ENCODE results near the gene DLST. TPM values are rescaled to one million over a fixed set of nuclear protein-coding genes. Genes with fewer than 3 reads are reported as not detected.

Gene DLST
- total RNA-seq, 1 donor from 2014 or later = 125 TPM

- H3K36me3 Mint-ChIP-seq (ENCODE audit: low read depth, unreplicated experiment) = peaks cover 23% of the 10 kb centered on the region
- no peak for TF ChIP-seq CTCF (IDR thresholded peaks at IDR 0.05; ENCODE audit: unreplicated experiment)
- peaks cover 11% of the 10 kb centered on the region for H3K4me1 Mint-ChIP-seq (ENCODE audit: unreplicated experiment)
- no peak overlapping the region for H3K4me3 Mint-ChIP-seq (ENCODE audit: unreplicated experiment)
- peaks cover 3% of the 10 kb centered on the region for H3K27me3 Mint-ChIP-seq (ENCODE audit: unreplicated experiment)
- no peak for DNase-seq (ENCODE audit: low spot score)
- H3K27ac Mint-ChIP-seq (ENCODE audit: unreplicated experiment) = no peak overlapping the region
- no peaks in the 10 kb centered on the region for H3K9me3 Mint-ChIP-seq (ENCODE audit: unreplicated experiment)
Observed at GRCh38 chr14:74907744-74908143, 26.0 kb downstream of the DLST start.

GRCh38 chr14:74908861-74909341 lies 27.2 kb downstream of the DLST start:
- no peak overlapping the region for H3K4me3 Mint-ChIP-seq (ENCODE audit: unreplicated experiment)
- H3K4me1 Mint-ChIP-seq (ENCODE audit: unreplicated experiment) = peaks cover 11% of the 10 kb centered on the region
- TF ChIP-seq CTCF (IDR thresholded peaks at IDR 0.05; ENCODE audit: unreplicated experiment) = no peak
- peaks cover 15% of the 10 kb centered on the region for H3K36me3 Mint-ChIP-seq (ENCODE audit: low read depth, unreplicated experiment)
- no peak for DNase-seq (ENCODE audit: low spot score)
- peaks cover 3% of the 10 kb centered on the region for H3K27me3 Mint-ChIP-seq (ENCODE audit: unreplicated experiment)
- H3K27ac Mint-ChIP-seq (ENCODE audit: unreplicated experiment) = no peak overlapping the region
- H3K9me3 Mint-ChIP-seq (ENCODE audit: unreplicated experiment) = no peaks in the 10 kb centered on the region

GRCh38 chr14:74909501-74909900 lies 27.8 kb downstream of the DLST start:
- Mint-ChIP-seq H3K36me3 (ENCODE audit: low read depth, unreplicated experiment) (peaks cover 10% of the 10 kb centered on the region), H3K9me3 (ENCODE audit: unreplicated experiment) (no peaks in the 10 kb centered on the region), H3K4me1 (ENCODE audit: unreplicated experiment) (peaks cover 11% of the 10 kb centered on the region), H3K4me3 (ENCODE audit: unreplicated experiment) (no peak overlapping the region), H3K27ac (ENCODE audit: unreplicated experiment) (no peak overlapping the region), H3K27me3 (ENCODE audit: unreplicated experiment) (peaks cover 3% of the 10 kb centered on the region)
- no peak for DNase-seq (ENCODE audit: low spot score)
- TF ChIP-seq CTCF (IDR thresholded peaks at IDR 0.05; ENCODE audit: unreplicated experiment) = no peak

GRCh38 chr14:74909911-74910310 lies 28.2 kb downstream of the DLST start:
- no peak for TF ChIP-seq CTCF (IDR thresholded peaks at IDR 0.05; ENCODE audit: unreplicated experiment)
- Mint-ChIP-seq H3K4me3 (ENCODE audit: unreplicated experiment) (peak overlapping the region; percentile 73), H3K27me3 (ENCODE audit: unreplicated experiment) (peaks cover 3% of the 10 kb centered on the region), H3K36me3 (ENCODE audit: low read depth, unreplicated experiment) (peaks cover 6% of the 10 kb centered on the region), H3K4me1 (ENCODE audit: unreplicated experiment) (peaks cover 11% of the 10 kb centered on the region), H3K27ac (ENCODE audit: unreplicated experiment) (peak overlapping the region; percentile 70), H3K9me3 (ENCODE audit: unreplicated experiment) (no peaks in the 10 kb centered on the region)
- DNase-seq (ENCODE audit: low spot score) = no peak

GRCh38 chr14:74910556-74910955 lies 28.8 kb downstream of the DLST start:
- Mint-ChIP-seq H3K9me3 (ENCODE audit: unreplicated experiment) (no peaks in the 10 kb centered on the region), H3K27ac (ENCODE audit: unreplicated experiment) (peak overlapping the region; percentile 70), H3K4me1 (ENCODE audit: unreplicated experiment) (peaks cover 11% of the 10 kb centered on the region), H3K27me3 (ENCODE audit: unreplicated experiment) (peaks cover 3% of the 10 kb centered on the region), H3K4me3 (ENCODE audit: unreplicated experiment) (no peak overlapping the region), H3K36me3 (ENCODE audit: low read depth, unreplicated experiment) (peaks cover 4% of the 10 kb centered on the region)
- no peak for TF ChIP-seq CTCF (IDR thresholded peaks at IDR 0.05; ENCODE audit: unreplicated experiment)
- DNase-seq (ENCODE audit: low spot score) = no peak

Data from endothelial cell (in vitro differentiated cells).